Measurements from ENCODE around the gene CTCFL.
"Not testable (repeated sequence)": the region's sequence is repeated elsewhere in the genome, so short reads cannot be mapped to it uniquely, and the experiment has no call there.

CTCFL gene

DNA sequence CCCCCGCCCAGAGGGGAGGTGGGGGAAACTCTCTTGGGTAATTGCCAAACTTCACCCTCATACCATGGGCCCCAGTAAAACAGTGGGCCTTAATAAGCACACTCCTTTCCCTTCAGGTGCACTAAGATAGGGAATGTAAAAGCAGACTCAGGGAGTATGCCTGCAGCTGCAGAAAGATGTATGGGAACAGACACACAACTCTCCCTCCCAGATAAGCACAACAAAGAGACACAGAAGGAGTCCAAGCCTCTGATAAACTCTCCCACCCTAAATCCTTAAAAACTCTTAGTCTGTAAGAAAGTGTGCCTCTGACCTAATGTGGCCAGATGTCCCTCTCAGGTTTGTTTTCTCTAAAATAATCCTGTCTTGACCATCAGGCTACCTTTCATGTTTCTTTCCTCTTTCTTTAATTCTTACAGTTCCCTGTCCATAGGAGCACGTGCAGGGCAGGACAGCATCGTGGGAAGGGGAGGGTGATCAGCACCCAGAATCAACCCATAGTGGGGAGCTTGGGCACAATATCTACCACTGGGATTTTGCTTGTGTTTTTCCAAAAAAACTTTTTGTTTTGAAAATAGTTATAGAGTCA is 11.3 kb upstream of the CTCFL start:
- no peak for DNase-seq

DNA sequence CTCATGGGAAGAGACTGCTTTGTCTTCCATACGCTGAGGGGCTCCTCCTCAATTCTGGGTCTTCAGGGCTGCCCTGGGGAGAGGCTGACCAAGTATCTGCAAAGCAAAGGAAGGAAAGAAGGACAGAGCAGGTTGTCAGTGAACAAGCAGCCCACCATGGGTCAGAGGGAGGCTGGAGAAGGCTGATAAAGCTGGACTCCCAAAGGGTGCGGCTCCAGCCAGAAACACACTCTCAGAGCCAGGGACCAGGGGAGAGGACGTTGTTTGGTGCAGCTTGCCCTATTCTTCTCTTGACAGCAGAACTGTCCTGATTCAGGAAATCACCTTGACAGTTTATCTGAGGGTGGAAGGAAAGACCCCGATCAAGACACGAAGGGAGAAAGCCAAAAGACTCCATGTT is 10.4 kb upstream of the CTCFL start:
- no peak for DNase-seq

DNA sequence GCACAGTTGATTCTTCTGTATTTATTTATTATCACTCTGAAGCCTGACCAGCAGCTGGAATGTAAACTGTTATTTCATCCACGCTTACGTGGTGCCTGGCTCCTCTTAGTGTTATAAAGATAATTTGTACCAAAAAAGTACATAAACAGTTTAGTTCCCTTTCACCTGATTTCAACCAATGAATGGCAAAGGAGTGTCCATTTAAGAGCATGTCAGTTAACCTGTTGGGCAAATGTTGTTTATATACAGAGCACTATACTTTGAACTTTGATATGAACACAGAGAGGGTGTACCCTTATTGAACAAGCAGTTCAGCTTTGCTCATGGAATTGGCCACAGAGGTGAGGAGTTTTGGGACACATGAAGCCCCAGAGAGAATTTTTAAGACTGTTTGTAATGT is 7.2 kb upstream of the CTCFL start:
- DNase-seq: no peak

- DNase-seq: no peak
Observed at GRCh38 chr20:57530327-57530981, 5.5 kb upstream of the CTCFL start.

DNA sequence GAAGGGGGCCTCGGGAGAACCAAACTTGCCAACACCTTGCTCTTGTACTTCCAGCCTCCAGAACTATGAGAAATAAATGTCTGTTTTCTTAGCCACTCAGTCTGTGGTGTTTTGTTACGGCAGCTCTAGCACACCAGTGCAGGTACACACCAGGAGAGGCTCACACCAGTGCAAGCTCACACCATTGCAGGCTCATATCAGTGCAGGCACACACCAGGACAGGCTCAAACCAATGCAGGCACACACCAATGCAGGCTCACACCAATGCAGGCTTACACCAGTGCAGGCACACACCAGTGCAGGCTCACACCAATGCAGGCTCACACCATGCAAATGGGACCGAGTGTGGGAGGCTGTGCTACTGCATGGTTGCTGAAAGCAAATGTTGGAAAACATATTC is 4.9 kb upstream of the CTCFL start:
- no peak for DNase-seq

- no peak for DNase-seq
Observed at GRCh38 chr20:57529160-57529585, 4.2 kb upstream of the CTCFL start.

- no peak for DNase-seq
Observed at GRCh38 chr20:57528148-57528547, 3.2 kb upstream of the CTCFL start.

DNA sequence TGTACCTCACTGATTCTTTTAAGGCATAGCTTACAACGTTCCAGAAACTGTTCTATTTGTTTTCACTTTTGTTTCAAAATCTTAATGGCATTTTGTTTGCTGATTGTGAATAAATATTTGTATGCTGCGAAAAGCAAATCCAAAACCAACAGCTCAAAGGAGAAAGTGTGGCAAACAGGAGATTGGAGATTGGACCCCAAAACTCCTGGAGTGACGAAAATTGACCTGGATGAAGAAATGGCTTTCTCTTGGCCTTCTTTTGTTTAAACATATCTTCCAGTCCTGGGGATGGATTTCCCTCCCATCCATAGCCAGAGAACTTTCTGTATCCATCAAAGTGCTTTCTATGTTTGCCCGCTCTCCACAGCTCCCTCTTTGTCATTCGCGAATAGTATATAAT is 2.8 kb upstream of the CTCFL start:
- DNase-seq: no peak

- no peak for DNase-seq
Observed at GRCh38 chr20:57526885-57527460, 2.0 kb upstream of the CTCFL start.

DNA sequence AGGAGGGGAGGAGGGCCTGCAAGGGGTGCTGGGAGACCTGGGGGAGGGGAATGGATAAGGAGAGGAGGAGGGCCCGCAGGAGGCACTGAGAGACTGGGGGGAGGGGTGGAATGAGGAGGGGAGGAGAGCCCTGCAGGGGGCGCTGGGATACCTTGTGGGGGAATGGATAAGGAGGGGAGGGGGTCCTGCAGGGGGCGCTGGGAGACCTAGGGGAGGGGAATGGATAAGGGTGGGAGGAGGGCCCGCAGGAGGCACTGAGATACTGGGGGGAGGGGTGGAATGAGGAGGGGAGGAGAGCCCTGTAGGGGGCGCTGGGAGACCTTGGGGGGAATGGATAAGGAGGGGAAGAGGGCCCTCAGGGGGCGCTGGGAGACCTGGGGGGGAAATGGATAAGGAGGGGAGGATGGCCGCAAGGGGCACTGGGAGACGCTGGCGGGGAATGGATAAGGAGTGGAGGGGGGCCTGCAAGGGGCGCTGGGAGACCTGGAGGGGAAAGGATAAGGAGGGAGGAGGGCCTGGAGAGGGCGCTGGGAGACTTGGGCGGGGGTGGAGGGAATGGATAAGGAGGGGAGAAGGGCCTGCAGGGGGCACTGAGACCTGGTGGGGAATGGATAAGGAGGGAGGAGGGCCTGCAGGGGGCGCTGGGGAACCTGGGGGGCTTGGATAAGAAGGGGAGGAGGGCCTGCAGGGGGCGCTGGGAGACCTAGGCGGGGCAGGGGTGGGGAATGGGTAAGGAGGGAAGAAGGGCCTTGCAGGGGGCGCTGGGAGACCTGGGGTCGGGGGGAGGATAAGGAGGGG is 1.3 kb upstream of the CTCFL start:
- no peak for DNase-seq

- DNase-seq: no peak
Observed at GRCh38 chr20:57525328-57526086, 567 bp upstream of the CTCFL start.

DNA sequence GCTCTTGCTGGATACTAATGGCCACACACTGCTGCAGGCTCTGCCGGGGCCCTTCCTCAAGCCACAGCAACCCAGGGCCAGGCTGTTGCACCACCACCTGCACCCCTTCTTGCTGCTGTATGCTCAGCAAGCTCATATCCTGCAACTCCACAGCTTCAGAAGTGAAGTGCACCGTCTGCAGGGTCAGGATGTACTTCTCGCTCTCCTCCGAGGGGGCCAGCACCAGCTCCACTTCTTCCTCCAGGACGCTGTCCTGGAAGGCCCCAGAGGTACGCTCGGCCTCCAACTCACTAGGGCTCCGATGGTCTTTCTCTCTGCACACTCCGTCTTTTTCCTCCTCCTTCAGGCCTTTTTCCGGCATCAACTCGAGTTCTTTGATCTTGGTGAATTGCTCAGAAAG is 1.2 kb downstream of the CTCFL start:
- no peak for DNase-seq

- no peak for DNase-seq
Observed at GRCh38 chr20:57522380-57523140, 2.4 kb downstream of the CTCFL start.

DNA sequence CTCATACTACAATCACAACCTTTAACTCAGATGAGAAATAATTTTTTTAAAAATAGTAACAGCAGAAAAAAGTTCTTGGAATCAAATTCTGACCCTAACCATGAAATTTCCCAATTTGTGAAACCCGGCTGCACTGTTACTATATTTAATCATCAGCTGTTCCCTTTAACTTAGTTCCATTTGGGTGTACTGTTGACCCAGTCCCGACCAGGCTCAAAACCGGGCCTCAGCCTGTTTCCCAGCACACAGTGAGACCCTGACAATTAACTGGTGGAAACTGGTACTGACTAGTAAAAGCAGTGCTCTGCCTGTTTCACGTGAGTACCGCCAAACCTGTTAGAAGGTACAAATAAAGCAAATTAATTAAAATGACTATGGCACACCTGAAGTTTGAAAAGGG is 7.0 kb downstream of the CTCFL start:
- no peak for DNase-seq

- DNase-seq: no peak
Observed at GRCh38 chr20:57514273-57514751, 10.6 kb downstream of the CTCFL start.

DNA sequence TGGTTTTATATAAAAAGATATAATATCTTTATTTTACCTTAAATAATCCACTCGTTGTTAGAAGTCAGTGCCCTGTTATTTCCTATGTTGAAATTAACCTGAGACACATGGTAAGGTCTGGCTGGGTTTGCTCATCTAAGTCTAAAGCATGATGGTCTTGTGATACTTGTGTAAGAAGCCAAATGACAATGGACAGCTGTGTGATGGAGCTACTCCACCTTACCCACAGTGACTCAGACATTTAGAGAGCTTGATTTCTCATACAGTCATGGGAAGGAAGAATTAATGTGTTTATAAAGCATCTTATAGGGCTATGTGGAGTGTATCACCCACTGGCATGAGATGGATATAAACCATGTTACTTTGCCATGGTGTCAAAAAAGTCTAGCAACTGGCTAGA is 11.7 kb downstream of the CTCFL start:
- no peak for DNase-seq

GRCh38 chr20:57512432-57512831 is 12.5 kb downstream of the CTCFL start:
- DNase-seq: no peak

DNA sequence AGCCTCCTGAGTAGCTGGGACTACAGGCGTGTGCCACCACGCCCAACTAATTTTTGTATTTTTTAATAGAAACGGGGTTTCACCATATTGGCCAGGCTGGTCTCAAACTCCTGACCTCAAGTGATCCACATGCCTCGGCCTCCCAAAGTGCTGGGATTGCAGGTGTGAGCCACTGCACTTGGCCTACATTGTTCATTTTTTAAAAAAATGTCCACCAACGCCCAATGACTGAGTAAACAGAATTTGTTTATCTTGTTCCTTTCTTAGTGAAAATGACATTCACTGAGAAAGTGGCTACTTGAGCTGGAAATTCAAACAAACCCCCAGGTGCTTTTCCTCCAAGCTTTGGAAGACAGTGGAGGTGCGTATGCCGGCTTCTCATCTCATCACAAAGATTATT is 13.2 kb downstream of the CTCFL start:
- not testable (repeated sequence) for DNase-seq

GRCh38 chr20:57509665-57510237 is 15.2 kb downstream of the CTCFL start:
- no peak for DNase-seq

DNA sequence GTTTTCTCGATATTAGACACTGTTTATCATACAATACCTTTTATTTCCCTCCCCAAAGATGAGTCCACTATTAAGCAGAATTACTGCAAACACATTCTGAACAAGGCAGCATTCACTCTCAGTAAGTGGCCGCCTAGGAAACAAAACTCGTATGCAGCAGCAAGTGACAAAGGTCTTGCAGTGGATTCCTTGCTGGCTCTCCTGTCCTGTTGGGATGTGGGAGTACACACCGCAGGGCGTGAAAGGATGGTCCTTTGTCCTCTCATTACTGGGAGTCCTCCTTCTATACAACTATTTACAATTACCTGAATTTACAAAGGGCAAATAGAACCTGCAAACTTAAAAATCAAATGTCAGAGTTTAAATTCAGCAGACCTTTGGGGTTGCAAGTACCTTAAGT is 16.1 kb downstream of the CTCFL start:
- no peak for DNase-seq

DNA sequence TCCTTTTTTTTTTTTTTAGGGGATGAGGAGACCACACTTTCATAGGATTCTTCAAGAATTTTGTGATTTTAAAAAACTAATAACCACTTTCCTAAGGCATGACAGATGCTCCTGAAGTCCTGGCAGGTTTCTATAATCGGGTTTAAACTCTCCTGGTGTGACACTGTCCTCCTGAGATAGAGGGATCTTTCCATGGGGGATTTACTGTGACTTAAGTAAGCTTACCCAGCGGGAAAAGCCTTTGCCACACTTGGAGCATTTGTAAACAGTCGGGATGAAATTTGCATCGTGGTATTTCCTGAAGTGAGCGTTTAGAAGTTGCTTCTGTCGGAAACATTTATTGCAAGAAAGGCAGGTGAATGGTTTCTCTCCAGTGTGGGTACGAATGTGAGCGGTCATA is 16.6 kb downstream of the CTCFL start:
- no peak for DNase-seq

DNA sequence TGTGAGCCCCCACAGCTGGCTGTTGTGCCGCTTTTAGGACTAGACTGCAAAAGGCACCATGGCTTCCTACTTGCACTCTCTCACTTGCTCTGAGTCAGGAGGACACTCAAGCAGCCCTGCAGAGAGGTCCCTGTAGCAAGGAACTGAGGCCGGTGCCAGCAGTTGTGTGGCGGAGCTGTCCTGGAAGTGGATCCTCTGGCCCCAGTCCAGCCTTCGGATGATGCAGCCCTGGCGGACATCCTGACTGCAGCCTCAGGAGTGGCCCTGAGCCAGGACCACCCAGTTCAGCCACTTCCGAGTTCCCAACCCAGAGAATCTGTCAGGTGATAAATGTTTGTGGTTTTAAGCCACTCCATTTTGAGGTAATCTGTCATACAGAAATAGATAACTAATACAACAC is 17.5 kb downstream of the CTCFL start:
- DNase-seq: no peak

Measured in activated T-cell treated with anti-CD3 and anti-CD28 coated beads for 4 hours (primary cell).